Measurements from ENCODE around the gene TRIM5. TPM values are rescaled to one million over a fixed set of nuclear protein-coding genes. Genes with fewer than 3 reads are reported as not detected.
A peak's percentile ranks its signal among the peaks of the same experiment; 100 is the strongest.

Gene TRIM5, protein sequence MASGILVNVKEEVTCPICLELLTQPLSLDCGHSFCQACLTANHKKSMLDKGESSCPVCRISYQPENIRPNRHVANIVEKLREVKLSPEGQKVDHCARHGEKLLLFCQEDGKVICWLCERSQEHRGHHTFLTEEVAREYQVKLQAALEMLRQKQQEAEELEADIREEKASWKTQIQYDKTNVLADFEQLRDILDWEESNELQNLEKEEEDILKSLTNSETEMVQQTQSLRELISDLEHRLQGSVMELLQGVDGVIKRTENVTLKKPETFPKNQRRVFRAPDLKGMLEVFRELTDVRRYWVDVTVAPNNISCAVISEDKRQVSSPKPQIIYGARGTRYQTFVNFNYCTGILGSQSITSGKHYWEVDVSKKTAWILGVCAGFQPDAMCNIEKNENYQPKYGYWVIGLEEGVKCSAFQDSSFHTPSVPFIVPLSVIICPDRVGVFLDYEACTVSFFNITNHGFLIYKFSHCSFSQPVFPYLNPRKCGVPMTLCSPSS
- total RNA-seq (10 to 100 TPM; 16.8 to 35.8 (median 24.9) TPM), polyA plus RNA-seq (10 to 100 TPM; 11.8 to 23.8 TPM)
- long read RNA-seq, donor 1, transcript TRIM5-202 (8 exons, 2,991 nt): major isoform, 15 of 85 reads
- long read RNA-seq, donor 1, partial matches to known transcripts: 9 of 85 reads
- long read RNA-seq, donor 1, other reads (novel, unspliced or antisense): 60 of 85 reads
- long read RNA-seq, donor 2, partial matches to known transcripts: 0 of 1 reads
- long read RNA-seq, donor 2, other reads (novel, unspliced or antisense): 0 of 1 reads
- long read RNA-seq, donor 3, partial matches to known transcripts: 1 of 34 reads
- long read RNA-seq, donor 3, other reads (novel, unspliced or antisense): 27 of 34 reads

DNA sequence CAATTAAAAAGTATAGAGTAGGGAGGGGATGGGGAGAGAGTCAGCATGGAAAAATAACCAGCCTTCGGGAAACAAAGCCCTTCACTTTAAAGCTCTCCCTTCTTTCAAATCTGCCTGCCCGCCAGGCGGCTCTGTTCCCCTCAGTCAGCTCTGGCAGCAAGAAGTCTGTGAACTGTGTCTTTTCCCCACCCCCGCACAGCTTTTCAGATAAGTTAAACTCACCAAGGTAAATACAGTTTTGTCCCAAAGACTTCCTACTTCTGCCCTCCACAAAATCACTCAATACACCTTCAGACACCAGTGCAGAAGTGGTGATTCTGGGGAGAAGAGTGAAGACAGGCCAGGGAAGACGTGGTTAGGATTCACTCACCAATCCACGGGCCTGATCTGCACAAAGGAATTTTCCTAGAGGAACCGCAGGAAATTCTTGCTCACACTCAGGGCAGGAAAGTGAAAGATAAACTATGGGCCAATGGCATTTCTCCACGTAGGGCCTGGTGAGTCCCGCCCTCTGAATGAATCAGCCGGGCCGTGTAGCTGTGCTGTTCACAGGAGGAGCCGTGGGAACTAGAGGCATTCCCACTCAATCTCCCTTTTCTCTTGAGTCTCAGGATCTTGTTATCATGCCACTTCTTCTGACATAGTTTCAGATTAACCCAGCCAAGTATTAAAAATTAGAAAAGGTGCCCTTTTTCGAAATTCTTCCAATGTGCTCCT, at the start of gene TRIM5:
Gene TRIM5 (minus strand): TSS at position 429 of the 717 bp plus-strand sequence. CDS start 4,897 bp downstream, outside the sequence.
- intact Hi-C loops (cut with DNase I): loop anchor here in 1 of 4 donors (10.0 kb wide), 1 partner anchor 90 kb away; the partner anchor contains the start of gene TRIM6
- DNase-seq: peak; percentile 83 to 91 (median 86)
- TF ChIP-seq EP300 (IDR thresholded peaks at IDR 0.05) (no peak), POLR2A (IDR thresholded peaks at IDR 0.05) (peak; percentile 65)
- TF ChIP-seq, protein P1, sequence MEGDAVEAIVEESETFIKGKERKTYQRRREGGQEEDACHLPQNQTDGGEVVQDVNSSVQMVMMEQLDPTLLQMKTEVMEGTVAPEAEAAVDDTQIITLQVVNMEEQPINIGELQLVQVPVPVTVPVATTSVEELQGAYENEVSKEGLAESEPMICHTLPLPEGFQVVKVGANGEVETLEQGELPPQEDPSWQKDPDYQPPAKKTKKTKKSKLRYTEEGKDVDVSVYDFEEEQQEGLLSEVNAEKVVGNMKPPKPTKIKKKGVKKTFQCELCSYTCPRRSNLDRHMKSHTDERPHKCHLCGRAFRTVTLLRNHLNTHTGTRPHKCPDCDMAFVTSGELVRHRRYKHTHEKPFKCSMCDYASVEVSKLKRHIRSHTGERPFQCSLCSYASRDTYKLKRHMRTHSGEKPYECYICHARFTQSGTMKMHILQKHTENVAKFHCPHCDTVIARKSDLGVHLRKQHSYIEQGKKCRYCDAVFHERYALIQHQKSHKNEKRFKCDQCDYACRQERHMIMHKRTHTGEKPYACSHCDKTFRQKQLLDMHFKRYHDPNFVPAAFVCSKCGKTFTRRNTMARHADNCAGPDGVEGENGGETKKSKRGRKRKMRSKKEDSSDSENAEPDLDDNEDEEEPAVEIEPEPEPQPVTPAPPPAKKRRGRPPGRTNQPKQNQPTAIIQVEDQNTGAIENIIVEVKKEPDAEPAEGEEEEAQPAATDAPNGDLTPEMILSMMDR (IDR thresholded peaks at IDR 0.05): peak; percentile 69 to 79 (median 74)
- H3K27ac ChIP-seq: peak within 1 kb of the TSS; percentile 87
- H3K4me3 ChIP-seq: peak within 1 kb of the TSS; percentile 49
- WGBS, 3 donors: 1% methylated on average over 13 of the region's 13 CpGs
- H3K27me3 ChIP-seq: no peaks in the 10 kb centered on the region
- H3K36me3 ChIP-seq: peaks cover 2% of the 10 kb centered on the region
- peaks cover 5% of the 10 kb centered on the region for H3K4me1 ChIP-seq (ENCODE audit: insufficient read depth)
- H3K9me3 ChIP-seq: no peaks in the 10 kb centered on the region

DNA sequence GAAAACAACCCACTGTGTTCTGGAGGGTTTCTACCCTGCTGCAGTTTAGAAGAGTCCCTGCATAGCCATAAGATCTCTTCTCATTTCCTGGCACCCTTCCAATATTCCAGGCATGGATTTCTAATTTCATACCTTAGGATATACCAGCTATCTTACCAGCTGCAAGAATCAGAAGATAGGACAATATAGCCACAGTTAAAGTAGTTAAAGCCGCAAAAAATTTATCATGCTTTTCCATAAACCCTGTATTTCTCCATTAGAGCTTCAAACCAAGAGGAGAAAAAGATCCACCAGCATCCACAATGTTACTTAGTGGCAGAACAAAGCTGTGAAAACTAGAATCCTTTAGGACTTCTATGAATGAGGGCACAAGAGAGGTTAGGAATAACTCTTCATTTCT, 42.8 kb upstream of the TRIM5 start:
- Histone ChIP-seq H3K9me3 (no peaks in the 10 kb centered on the region), H3K27me3 (no peaks in the 10 kb centered on the region), H3K36me3 (no peaks in the 10 kb centered on the region), H3K4me3 (no peak overlapping the region), H3K27ac (no peak overlapping the region), H3K4me1 (ENCODE audit: insufficient read depth) (no peaks in the 10 kb centered on the region)
- TF ChIP-seq EP300 (IDR thresholded peaks at IDR 0.05): no peak
- TF ChIP-seq POLR2A (IDR thresholded peaks at IDR 0.05): no peak
- TF ChIP-seq, protein P1 (IDR thresholded peaks at IDR 0.05): no peak
- intact Hi-C loops (cut with DNase I): no loop called here
- WGBS, 3 donors: 67 to 93% (median 86%) methylated on average over 1 of the region's 1 CpG
- no peak for DNase-seq

DNA sequence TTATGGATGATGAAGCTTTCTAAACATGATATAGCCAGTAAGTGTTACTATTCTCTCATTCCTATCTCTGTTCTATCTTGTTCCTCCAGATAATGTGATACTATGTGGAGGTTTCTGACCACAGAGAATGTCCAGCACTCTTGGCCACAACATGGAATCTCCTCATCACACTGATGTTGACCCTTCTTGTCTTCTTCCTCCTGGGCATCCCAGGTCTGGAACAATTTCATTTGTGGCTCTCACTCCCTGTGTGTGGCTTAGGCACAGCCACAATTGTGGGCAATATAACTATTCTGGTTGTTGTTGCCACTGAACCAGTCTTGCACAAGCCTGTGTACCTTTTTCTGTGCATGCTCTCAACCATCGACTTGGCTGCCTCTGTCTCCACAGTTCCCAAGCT, 41.5 kb upstream of the TRIM5 start:
- Histone ChIP-seq H3K4me3 (no peak overlapping the region), H3K27me3 (no peaks in the 10 kb centered on the region), H3K27ac (no peak overlapping the region), H3K36me3 (no peaks in the 10 kb centered on the region), H3K9me3 (no peaks in the 10 kb centered on the region), H3K4me1 (ENCODE audit: insufficient read depth) (no peaks in the 10 kb centered on the region)
- intact Hi-C loops (cut with DNase I): no loop called here
- 91 to 100% (median 96%) methylated on average over 1 of the region's 1 CpG for WGBS, 3 donors
- no peak for DNase-seq
- TF ChIP-seq EP300 (IDR thresholded peaks at IDR 0.05) (no peak), POLR2A (IDR thresholded peaks at IDR 0.05) (no peak)
- TF ChIP-seq, protein P1 (IDR thresholded peaks at IDR 0.05): no peak

DNA sequence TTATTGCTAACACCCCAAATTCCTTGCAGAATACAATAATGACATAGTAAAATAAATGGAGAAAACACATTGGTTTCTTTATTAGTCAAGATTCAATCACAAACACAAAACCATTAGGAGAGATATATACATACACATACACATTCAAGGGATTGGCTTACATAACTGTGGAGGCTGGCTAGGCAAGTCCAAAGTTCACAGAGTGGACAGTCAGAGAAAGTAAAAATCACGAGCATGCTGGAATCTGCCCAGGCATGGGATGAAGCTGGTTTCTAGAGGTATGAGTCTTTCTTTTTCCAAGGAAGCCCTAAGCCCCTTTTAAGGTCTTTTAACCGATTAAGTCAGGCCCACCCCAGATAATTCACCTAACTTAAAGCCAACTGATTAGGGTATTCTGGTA, 37.7 kb upstream of the TRIM5 start:
- intact Hi-C loops (cut with DNase I): no loop called here
- 68 to 79% (median 73%) methylated on average over 2 of the region's 2 CpGs for whole genome bisulfite sequencing, 3 donors
- H3K9me3 ChIP-seq: no peaks in the 10 kb centered on the region
- no peak overlapping the region for H3K27ac ChIP-seq
- H3K27me3 ChIP-seq: no peaks in the 10 kb centered on the region
- no peaks in the 10 kb centered on the region for H3K4me1 ChIP-seq (ENCODE audit: insufficient read depth)
- no peak overlapping the region for H3K4me3 ChIP-seq
- H3K36me3 ChIP-seq: no peaks in the 10 kb centered on the region
- DNase-seq: no peak
- no peak for TF ChIP-seq EP300 (IDR thresholded peaks at IDR 0.05)
